ENCODE measurements around the gene KCNQ1OT1.

DNA sequence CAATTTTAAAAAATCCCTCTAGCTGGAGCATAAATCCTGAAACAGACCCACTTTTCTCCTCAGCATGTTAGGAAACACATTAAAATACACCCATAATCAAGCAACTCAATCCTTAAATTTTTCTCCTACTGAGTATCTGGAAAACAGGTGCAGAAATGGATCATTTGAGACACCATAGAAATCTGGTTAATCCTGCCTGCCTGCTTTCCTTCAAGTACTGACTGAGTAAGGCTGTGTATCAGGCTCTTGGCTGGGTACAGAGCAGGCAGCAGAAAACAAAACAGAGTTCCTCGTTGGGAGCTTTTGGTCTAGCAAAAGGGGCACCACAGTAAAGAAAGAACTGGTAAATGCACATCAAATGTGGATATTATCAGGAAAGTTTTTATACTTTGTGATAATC lies 1.9 kb downstream of the KCNQ1OT1 start:
- TF ChIP-seq, protein P1, sequence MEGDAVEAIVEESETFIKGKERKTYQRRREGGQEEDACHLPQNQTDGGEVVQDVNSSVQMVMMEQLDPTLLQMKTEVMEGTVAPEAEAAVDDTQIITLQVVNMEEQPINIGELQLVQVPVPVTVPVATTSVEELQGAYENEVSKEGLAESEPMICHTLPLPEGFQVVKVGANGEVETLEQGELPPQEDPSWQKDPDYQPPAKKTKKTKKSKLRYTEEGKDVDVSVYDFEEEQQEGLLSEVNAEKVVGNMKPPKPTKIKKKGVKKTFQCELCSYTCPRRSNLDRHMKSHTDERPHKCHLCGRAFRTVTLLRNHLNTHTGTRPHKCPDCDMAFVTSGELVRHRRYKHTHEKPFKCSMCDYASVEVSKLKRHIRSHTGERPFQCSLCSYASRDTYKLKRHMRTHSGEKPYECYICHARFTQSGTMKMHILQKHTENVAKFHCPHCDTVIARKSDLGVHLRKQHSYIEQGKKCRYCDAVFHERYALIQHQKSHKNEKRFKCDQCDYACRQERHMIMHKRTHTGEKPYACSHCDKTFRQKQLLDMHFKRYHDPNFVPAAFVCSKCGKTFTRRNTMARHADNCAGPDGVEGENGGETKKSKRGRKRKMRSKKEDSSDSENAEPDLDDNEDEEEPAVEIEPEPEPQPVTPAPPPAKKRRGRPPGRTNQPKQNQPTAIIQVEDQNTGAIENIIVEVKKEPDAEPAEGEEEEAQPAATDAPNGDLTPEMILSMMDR (IDR thresholded peaks at IDR 0.05) = no peak
- TF ChIP-seq POLR2A (IDR thresholded peaks at IDR 0.05; ENCODE audit: low read depth) = no peak
- TF ChIP-seq EP300 (IDR thresholded peaks at IDR 0.05) = no peak
